ENCODE results near the gene PLSCR4. TPM values are rescaled to one million over a fixed set of nuclear protein-coding genes. Genes with fewer than 3 reads are reported as not detected.
A peak's percentile ranks its signal among the peaks of the same experiment; 100 is the strongest.

PLSCR4 gene
- total and polyA plus RNA-seq, 2 of the 4 experiments (the other 2 are of a cell fraction), result 3.8 to 4.4 TPM

GRCh38 chr3:146156095-146156494, 94.8 kb downstream of the PLSCR4 start:
- Histone ChIP-seq H2AK5ac (ENCODE audit: low read depth, low read length) (no peak overlapping the region), H3K27ac (ENCODE audit: insufficient read depth, low read length) (no peak overlapping the region), H3K14ac (replicated peaks; ENCODE audit: low read depth, low read length) (no peak overlapping the region), H3K27me3 (ENCODE audit: control insufficient read depth, insufficient read depth, low read length) (no peaks in the 10 kb centered on the region), H3K4ac (ENCODE audit: low read depth, low read length) (peak overlapping the region; percentile 52; the same call in 1 of the 2 replicates), H4K91ac (ENCODE audit: insufficient read depth, low read depth, low read length) (no peak overlapping the region), H3K4me3 (ENCODE audit: insufficient read depth, low read depth, low read length) (no peak overlapping the region), H3K4me1 (ENCODE audit: control insufficient read depth, insufficient read depth, low read length) (peaks cover 12% of the 10 kb centered on the region), H2BK5ac (ENCODE audit: low read depth, low read length, poor library complexity, severe bottlenecking) (no peak overlapping the region), H3K18ac (ENCODE audit: low read depth, low read length) (no peak overlapping the region), H3K9me1 (ENCODE audit: insufficient read depth, low read length) (peaks cover 7% of the 10 kb centered on the region), H3K9me3 (ENCODE audit: control insufficient read depth, insufficient read depth, low read length) (no peaks in the 10 kb centered on the region), H3K36me3 (ENCODE audit: control insufficient read depth, insufficient read depth, low read length) (peaks cover 4% of the 10 kb centered on the region), H3K79me1 (ENCODE audit: low read depth in 1 of 2, low read length in 2 of 2) (peaks cover 14 to 49% of the 10 kb centered on the region in 2 experiments; a peak in 2 of 4 replicates), H3K4me2 (ENCODE audit: low read depth, low read length) (peak overlapping the region; percentile 73), H2AFZ (replicated peaks; ENCODE audit: low read length, poor library complexity) (no peak overlapping the region), H3K9ac (ENCODE audit: low read depth, low read length) (no peak overlapping the region), H2BK20ac (ENCODE audit: low read depth, low read length) (no peak overlapping the region), H2AK9ac (replicated peaks; ENCODE audit: low read depth, low read length, poor library complexity) (no peak overlapping the region), H3K23ac (ENCODE audit: low read depth, low read length) (peak overlapping the region; percentile 60; the same call in 1 of the 2 replicates), H2BK15ac (ENCODE audit: low read depth, low read length) (0 out of 3 replicates have a peak overlapping the region, but pooled peaks have one; percentile 35), H4K8ac (ENCODE audit: low read depth in 2 of 2, low read length in 2 of 2) (peak overlapping the region in 1 of 2 experiments; percentile 30; a peak in 1 of 4 replicates), H2BK120ac (ENCODE audit: low read depth, low read length) (peak overlapping the region; percentile 24; the same call in 1 of the 2 replicates), H4K5ac (ENCODE audit: low read depth, low read length) (no peak overlapping the region), H3K56ac (ENCODE audit: extremely low read depth, insufficient read depth, low read length) (peak overlapping the region; percentile 32), H4K20me1 (ENCODE audit: insufficient read depth, low read length) (peaks cover 42% of the 10 kb centered on the region)
- DNase-seq (no peak), ATAC-seq (ENCODE audit: low read depth) (no peak)
- BruUV-seq (replicated peaks), result no TSS peak
- dilution Hi-C loops (cut with HindIII; ENCODE audit: low sequenced_read_pairs, unreplicated experiment), result no loop called here
- WGBS, 2 experiments (ENCODE audit: extremely low coverage in 2 of 2, insufficient read length in 1 of 2), result 17% methylated on average over 1 of the region's 4 CpGs; no CpG with 5 or more reads in 1 of the 2 experiments
- ChIA-PET CTCF (interaction anchor here (1.0 to 2.5 kb wide), 3 partner anchors 10 to 91 kb away, joined by 3 to 8 read pairs (median 5); no protein-coding TSS in a partner anchor), POLR2A (ENCODE audit: unreplicated experiment) (interaction anchor here (0.7 kb wide), 1 partner anchor 10 kb away, joined by 3 read pairs; no protein-coding TSS in a partner anchor)
- no peak for TF ChIP-seq CTCF (conservative IDR thresholded peaks at IDR 0.05; ENCODE audit: low read depth, low read length)
- no peak for TF ChIP-seq FOS (IDR thresholded peaks at IDR 0.05; ENCODE audit: low read depth, low read length)
- no peak for TF ChIP-seq RCOR1 (IDR thresholded peaks at IDR 0.05; ENCODE audit: insufficient replicate concordance, low read length)
- no peak for TF ChIP-seq RAD21 (IDR thresholded peaks at IDR 0.05; ENCODE audit: low read length)
- TF ChIP-seq MXI1 (IDR thresholded peaks at IDR 0.05; ENCODE audit: borderline replicate concordance, low read depth, low read length), result no peak
- TF ChIP-seq USF2 (IDR thresholded peaks at IDR 0.05; ENCODE audit: low read depth, low read length), result no peak
- no peak for TF ChIP-seq SMC3 (IDR thresholded peaks at IDR 0.05; ENCODE audit: low read depth, low read length)
- TF ChIP-seq POLR2A (IDR thresholded peaks at IDR 0.05; ENCODE audit: low read depth, low read length), result no peak
- TF ChIP-seq CEBPB (IDR thresholded peaks at IDR 0.05; ENCODE audit: low read depth, low read length), result no peak
- TF ChIP-seq MAFK (IDR thresholded peaks at IDR 0.05; ENCODE audit: low read depth, low read length), result no peak
- no peak for TF ChIP-seq MAZ (IDR thresholded peaks at IDR 0.05; ENCODE audit: borderline replicate concordance, low read depth, low read length)
- TF ChIP-seq CHD1 (IDR thresholded peaks at IDR 0.05; ENCODE audit: low read depth, low read length), result no peak
- TF ChIP-seq, protein P1, sequence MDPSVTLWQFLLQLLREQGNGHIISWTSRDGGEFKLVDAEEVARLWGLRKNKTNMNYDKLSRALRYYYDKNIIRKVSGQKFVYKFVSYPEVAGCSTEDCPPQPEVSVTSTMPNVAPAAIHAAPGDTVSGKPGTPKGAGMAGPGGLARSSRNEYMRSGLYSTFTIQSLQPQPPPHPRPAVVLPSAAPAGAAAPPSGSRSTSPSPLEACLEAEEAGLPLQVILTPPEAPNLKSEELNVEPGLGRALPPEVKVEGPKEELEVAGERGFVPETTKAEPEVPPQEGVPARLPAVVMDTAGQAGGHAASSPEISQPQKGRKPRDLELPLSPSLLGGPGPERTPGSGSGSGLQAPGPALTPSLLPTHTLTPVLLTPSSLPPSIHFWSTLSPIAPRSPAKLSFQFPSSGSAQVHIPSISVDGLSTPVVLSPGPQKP (IDR thresholded peaks at IDR 0.05; ENCODE audit: borderline replicate concordance, low read depth, low read length), result no peak
- TF ChIP-seq BHLHE40 (IDR thresholded peaks at IDR 0.05; ENCODE audit: low read depth, low read length), result no peak
- TF ChIP-seq NFE2L2 (IDR thresholded peaks at IDR 0.05; ENCODE audit: low read depth, low read length), result no peak
- TF ChIP-seq RFX5 (IDR thresholded peaks at IDR 0.05; ENCODE audit: low read depth, low read length), result no peak
- in situ Hi-C loops (cut with MboI; ENCODE audit: low sequenced_read_pairs), result no loop called here
- intact Hi-C loops (cut with micrococcal nuclease), result no loop called here
